COR-L47 (cell line): ENCODE data around the gene OR7G2.
A peak's percentile ranks its signal among the peaks of the same experiment; 100 is the strongest.

Source experiments
- DNase-seq: peaks from one replicate; lab custom pipeline; 2025; lab: John Stamatoyannopoulos, UW

Gene OR7G2

DNA sequence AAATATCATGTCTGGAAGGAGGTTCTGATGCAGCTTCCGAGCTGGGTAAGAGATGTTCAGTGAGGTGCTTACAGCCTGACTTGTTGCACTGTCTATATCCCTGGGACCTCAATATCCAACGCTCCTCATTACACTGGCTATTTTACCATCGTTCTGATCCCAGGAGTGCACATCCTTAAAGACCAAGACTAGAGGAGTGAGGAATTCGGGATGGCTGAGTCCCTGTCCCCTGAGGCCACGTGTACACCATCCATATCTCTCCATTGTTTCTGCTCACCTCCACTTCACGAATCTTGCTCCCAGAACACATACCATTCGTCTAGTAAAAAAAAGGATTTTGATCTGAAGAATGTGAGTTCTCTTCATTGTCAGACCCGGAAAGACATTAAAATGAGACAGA is at the start of gene OR7G2:
TSS of gene OR7G2 (minus strand) at position 101 of the 400 bp plus-strand sequence. CDS start 4,232 bp downstream, outside the sequence.
- no peak for DNase-seq

DNA sequence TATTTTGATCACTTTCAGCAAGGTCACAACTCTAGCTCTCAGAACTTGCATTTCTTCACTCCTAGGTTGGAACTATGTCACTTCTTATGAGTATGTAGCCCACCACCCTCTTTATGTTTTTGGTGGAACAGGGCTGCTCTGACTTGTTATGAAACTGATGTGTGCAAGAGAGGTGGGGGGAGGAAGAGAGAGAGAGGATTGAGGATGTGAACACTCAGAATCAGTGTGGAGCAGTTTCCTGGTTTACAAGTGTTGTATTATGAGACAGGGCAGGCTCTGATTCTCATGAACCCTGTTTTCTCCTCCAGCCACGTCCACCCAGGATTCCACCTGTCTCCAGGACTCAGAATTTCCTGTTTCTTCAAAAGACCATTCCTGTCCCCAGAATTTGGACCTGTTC is 49.0 kb upstream of the OR7G2 start:
- no peak for DNase-seq

DNA sequence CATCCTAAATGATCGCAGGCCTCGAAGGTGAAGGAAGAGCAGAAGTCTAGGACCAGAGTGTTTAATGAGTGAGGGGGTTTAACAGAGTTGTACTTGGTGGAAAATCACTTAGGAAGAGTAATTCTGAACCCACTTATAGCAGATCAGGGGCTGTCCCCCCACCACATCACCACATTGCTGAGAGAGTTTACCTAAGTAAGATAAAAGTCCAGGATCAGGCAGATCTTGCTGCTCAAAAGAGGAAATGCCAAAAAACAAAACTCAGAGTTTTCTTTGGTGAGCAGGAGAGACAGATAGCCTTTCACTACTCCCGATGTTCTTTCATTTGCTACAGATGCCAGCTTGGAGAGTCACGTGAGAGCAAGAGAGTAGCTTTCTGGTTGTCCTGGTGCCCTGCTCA is 48.3 kb upstream of the OR7G2 start:
- DNase-seq = no peak

DNA sequence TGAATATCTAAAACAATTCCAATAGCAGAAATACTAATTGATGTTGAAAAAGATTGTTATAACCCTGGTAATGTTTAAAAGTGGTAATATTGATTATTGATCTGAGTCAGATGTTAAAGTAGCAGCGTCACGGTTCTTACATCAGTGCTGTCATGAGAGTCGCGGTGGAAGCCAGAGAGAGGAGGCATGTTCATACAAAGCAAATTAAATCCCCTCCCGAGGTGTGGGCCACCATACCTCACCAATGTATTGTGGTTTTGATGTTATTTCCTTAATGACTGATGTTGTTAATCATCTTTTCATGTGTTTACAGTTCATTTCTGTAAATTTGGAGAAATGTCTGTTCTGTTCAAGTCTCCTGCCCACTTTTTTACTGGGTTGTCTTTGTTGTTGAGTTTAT is 44.1 kb upstream of the OR7G2 start:
- DNase-seq = no peak

GRCh38 chr19:9150650-9151049 is 43.4 kb upstream of the OR7G2 start:
- no peak for DNase-seq

GRCh38 chr19:9149997-9150396 is 42.7 kb upstream of the OR7G2 start:
- DNase-seq = no peak

- no peak for DNase-seq
Measured at GRCh38 chr19:9148697-9149096, 41.4 kb upstream of the OR7G2 start.

DNA sequence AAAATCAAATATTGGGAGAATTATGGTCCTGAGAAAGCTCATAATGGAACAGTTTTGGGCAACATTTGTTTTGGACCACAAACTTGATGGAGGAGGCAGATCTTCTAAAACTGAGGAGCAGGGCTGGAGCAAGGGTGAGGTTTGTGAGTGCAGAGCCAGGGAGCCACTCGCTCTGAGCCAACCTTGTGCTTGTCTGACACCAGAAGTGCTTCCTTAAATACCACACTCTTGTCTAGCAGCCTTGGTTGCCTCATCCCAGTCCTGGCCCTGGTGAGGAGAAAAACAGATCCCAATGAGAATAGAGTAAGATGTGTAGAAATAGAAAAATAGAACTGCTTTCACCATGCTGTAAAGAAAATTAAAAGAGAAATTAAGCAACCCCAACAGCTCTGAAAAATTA is 39.6 kb upstream of the OR7G2 start:
- no peak for DNase-seq

GRCh38 chr19:9144920-9145319 is 37.6 kb upstream of the OR7G2 start:
- DNase-seq = no peak

GRCh38 chr19:9140159-9140874 is 33.0 kb upstream of the OR7G2 start, which contains the start of gene ZNF317:
TSS of gene ZNF317 (plus strand) at chr19:9140397. CDS start at chr19:9156017, 15,620 bp downstream.
- peak; percentile 88 for DNase-seq

- no peak for DNase-seq
Measured at GRCh38 chr19:9139609-9140158, 32.4 kb upstream of the OR7G2 start.

GRCh38 chr19:9132422-9132821 is 25.1 kb upstream of the OR7G2 start:
- no peak for DNase-seq

DNA sequence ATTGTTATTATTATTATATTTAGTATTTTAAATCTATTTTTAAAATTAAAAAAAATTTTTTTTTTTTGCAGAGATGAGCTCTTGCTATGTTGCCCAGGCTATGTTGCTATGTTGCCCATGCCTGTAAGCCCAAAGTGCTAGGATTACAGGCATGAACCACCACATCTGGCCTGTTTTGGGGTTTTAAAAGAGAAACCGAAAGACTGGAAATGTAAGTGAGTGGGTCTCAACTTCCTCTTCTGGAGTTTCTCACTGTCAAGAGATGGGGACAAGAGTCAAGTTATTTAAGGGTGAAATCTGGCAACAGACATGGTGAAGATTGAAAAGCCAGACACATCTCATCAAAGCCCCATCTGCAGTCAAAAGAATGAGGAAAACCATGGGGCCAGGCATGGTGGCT is 23.7 kb upstream of the OR7G2 start:
- DNase-seq = no peak

GRCh38 chr19:9128171-9128570 is 20.9 kb upstream of the OR7G2 start:
- DNase-seq = no peak

DNA sequence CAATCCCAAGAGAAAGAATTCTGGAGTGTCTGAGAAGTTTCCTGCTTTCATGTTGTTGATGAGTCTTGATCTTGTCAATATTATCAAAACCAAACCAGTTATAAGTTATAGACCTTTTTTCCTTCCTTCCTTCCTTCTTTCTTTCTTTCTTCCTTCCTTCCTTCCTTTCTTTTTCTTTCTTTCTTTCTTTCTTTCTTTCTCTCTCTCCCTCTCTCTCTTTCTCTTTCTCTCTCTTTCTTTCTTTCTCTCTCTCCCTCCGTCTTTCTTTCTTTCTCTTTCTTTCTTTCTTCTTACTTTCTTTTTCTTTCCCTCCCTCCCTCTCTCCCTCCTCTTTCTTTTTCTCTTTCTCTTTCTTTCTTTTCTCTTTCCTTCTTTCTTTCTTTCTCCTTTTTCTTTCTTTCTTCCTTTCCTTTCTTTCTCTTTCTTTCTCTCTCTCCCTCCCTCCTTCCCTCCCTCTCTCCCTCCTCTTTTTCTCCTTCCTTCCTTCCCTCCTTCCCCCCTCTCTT is 19.7 kb upstream of the OR7G2 start, which contains the start of gene OR7G3:
TSS of gene OR7G3 (minus strand) at position 51 of the 506 bp plus-strand sequence. CDS start at position 51, 0 bp downstream.
- DNase-seq = no peak

- no peak for DNase-seq
Measured at GRCh38 chr19:9116547-9116946, 9.3 kb upstream of the OR7G2 start.

GRCh38 chr19:9115307-9115813 is 8.1 kb upstream of the OR7G2 start, which contains the start of gene OR7G1:
TSS of gene OR7G1 (minus strand) at chr19:9115763. CDS start at chr19:9115763, 0 bp downstream.
- no peak for DNase-seq

- no peak for DNase-seq
Measured at GRCh38 chr19:9109959-9110358, 2.7 kb upstream of the OR7G2 start.

- no peak for DNase-seq
Measured at GRCh38 chr19:9086761-9087160, 20.5 kb downstream of the OR7G2 start, which contains the start of gene OR1M1. TSS of gene OR1M1 (plus strand) at chr19:9087061. CDS start at chr19:9093245, 6,184 bp downstream.

DNA sequence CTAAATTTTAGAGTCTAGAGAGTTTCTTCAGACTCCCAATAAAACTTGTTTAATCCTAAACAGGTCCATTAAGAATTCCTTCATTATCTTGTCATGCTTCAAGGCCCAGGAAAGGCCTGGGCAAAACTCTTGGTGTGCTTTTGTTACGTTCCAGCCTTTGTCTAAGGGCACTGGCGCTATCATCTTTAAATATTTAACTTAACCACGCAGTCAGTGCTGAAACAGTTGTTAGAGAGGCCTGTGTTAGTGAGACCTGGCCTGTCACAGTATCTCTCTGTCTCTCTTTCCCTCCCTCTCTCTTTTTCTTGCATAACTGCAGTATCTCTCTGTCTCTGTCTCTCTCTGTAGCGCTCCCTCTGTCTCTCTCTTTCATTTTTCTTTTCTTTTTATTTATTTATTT is 28.6 kb downstream of the OR7G2 start:
- no peak for DNase-seq

- DNase-seq = no peak
Measured at GRCh38 chr19:9076901-9077300, 30.4 kb downstream of the OR7G2 start.

DNA sequence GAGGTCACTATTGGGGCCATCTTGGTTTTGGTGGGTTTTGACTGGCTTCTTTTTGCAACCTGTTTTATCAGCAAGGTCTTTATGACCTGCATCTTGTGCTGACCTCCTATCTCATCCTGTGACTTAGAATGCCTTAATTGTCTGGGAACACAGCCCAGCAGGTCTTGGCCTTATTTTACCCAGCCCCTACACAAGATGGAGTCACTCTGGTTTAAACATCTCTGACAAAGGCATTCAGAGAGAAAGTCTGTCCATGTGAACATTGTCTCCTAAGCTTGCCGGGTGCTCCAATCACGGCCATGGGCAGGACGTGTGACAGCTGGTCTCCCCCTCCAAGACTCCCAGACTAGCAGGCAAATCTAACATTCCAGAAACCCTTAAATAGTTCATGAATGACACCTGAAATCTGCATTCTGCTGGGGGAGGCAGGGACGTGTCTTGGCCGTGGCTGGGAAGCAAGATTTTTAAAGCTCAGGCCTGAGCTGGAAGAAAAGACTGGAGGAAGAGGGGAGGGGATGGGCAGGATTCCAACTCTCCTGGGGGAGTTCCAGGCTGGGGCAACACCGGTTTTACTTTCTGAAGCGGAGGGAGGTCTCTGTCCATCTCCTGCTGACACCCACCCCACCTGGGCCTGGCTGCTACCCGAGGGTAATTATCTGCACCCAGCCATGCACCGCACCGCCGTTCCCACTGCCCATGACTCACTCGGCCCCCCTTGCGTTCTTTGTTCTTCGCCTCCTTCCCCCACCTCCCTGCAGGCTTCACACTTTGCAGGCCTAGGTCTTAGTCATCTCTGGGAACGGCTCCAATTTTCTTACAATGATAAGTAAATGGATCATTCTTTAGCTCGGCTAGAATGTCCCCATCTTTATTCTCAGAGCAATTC is 32.0 kb downstream of the OR7G2 start:
- peak; percentile 91 for DNase-seq
